Heart left ventricle (tissue), 16 donors: ENCODE results near the gene C2CD3. TPM values are rescaled to one million over a fixed set of nuclear protein-coding genes. Genes with fewer than 3 reads are reported as not detected.

Source experiments
- ATAC-seq, 4 donors: fragments of 200-7000 bp; cut with Tn5 transposase; one replicate each; pipeline ENCODE4 v1.9.1; 2020 to 2022; ENCODE audit warnings: moderate library complexity in 4 of 4, mild to moderate bottlenecking in 3 of 4, moderate number of reproducible peaks in 1 of 4
- DNase-seq, 5 donors: peaks; one replicate each; pipeline ENCODE4 v3.0.0-alpha.2; 2020
- H3K27ac ChIP-seq, 12 donors: fragments of 200-600 bp; sonication (generic) in 4 of 12; one replicate each; pipeline versions ENCODE4 v1.5.0 to v1.8.0; 2016 to 2022; ENCODE audit warnings: mild to moderate bottlenecking in 2 of 12
- H3K27me3 ChIP-seq, 9 donors: fragments of 200-600 bp; sonication (generic) in 2 of 9; one replicate each; pipeline versions ENCODE4 v1.5.1 to v1.8.0; 2016 to 2022; ENCODE audit warnings: mild to moderate bottlenecking in 3 of 9
- H3K36me3 ChIP-seq, 9 donors: fragments of 200-600 bp; sonication (generic) in 2 of 9; one replicate each; pipeline versions ENCODE4 v1.5.0 to v1.8.0; 2018 to 2022; ENCODE audit warnings: mild to moderate bottlenecking in 2 of 9
- H3K4me1 ChIP-seq, 12 donors: fragments of 200-600 bp; sonication (generic) in 4 of 12; one replicate each; pipeline versions ENCODE4 v1.5.0 to v1.8.0; 2016 to 2022; ENCODE audit warnings: mild to moderate bottlenecking in 3 of 12
- H3K4me3 ChIP-seq, 12 donors: fragments of 200-600 bp; sonication (generic) in 4 of 12; one replicate each; pipeline versions ENCODE4 v1.5.0 to v1.8.0; 2017 to 2022; ENCODE audit warnings: mild to moderate bottlenecking in 9 of 12, moderate library complexity in 4 of 12
- H3K9me3 ChIP-seq, 12 donors: fragments of 200-600 bp; sonication (generic) in 4 of 12; one replicate each; pipeline versions ENCODE4 v1.5.0 to v1.8.0; 2016 to 2022; ENCODE audit warnings: mild to moderate bottlenecking in 1 of 12
- POLR2A ChIP-seq, 2 donors: fragments of 450-650 bp; IDR thresholded peaks; one replicate each; pipeline ENCODE4 v1.6.1; 2017; ENCODE audit warnings: antibody characterized with exemption in 2 of 2, mild to moderate bottlenecking in 2 of 2, moderate library complexity in 2 of 2
- WGBS, 4 donors: extraction: QIAGEN DNeasy Blood & Tissue Kit in 2 of 4; methylation state at CpG; one replicate each; pipeline versions ENCODE4 v1.1.5 to v1.1.7; 2013 to 2018; 5-methylcytosine and 5-hydroxymethylcytosine counted together
- intact Hi-C, 10 donors: fragments of 100-400 bp; cut with DNase I; formaldehyde crosslinking; loops; one replicate each; pipeline versions ENCODE4 v1.11.1 to v1.14.2; 2022
- polyA plus RNA-seq, 2 donors: library from polyadenylated mRNA; stranded (reverse); fragments of 200-250 nt; gene quantifications; one replicate each; pipeline ENCODE4 v1.2.3, GENCODE V29; 2013
- total RNA-seq, 9 donors: library from RNA; depleted of rRNA in 2 of 9; stranded (reverse); fragments of >200 nt in 2 of 9; fragmentation: NEBNext Ultra II Directional in 3 of 9; extraction: Animal tissue kit (Norgen Biotek cat#: 25700) in 3 of 9; gene quantifications; one replicate each; pipeline versions ENCODE4 v1.1.0 to v1.2.4, GENCODE V29; 2016 to 2023
- TF ChIP-seq, protein P1 (sequence below), 12 donors: fragments of 200-600 bp; sonication (generic) in 4 of 12; IDR thresholded peaks; one replicate each; pipeline versions ENCODE4 v1.5.0 to v1.8.0; 2018 to 2022; ENCODE audit warnings: antibody characterized with exemption in 12 of 12, mild to moderate bottlenecking in 5 of 12
- donor health status: ischemic (EF 13 %, LVEDD 7.1; RV severe dilation, severe dysfunction).
- donor health status: healthy with polysubstance abuse.
- donor health status: DM: no; HTN: yes; CAD: no.
- donor health status: DM: no; HTN: no; CAD: no.
- donor health status: ischemic (EF 25% LVEDD 6.9; RV normal size, moderate dysfunction).
- donor health status: ischemic (EF 25% LVEDD 5.7; RV mildly dilated, moderate dysfunction).
- donor health status: healthy.
- donor health status: DM: yes; HTN: yes; CAD: no.
- donor health status: ischemic (EF 35%, LVEDD 5.7; RV mildly dilated, moderate dysfunction).
- donor health status: nonischemic (EF 11% LVEDD 7.7; RV severe dilation, severe dysfunction).
- donor health status: DM: yes; HTN: yes; CAD: no.
- donor health status: PGD.
- donor health status: ischemic (EF 29% LVEDD 5.4; RV normal size, mild dysfunction).
- donor health status: nonischemic (EF 23%, LVEDD 6.1; RV moderate dilation, normal function).

Gene C2CD3
- total and polyA plus RNA-seq, 11 donors = 6.5 to 18.7 (median 12.5) TPM

DNA sequence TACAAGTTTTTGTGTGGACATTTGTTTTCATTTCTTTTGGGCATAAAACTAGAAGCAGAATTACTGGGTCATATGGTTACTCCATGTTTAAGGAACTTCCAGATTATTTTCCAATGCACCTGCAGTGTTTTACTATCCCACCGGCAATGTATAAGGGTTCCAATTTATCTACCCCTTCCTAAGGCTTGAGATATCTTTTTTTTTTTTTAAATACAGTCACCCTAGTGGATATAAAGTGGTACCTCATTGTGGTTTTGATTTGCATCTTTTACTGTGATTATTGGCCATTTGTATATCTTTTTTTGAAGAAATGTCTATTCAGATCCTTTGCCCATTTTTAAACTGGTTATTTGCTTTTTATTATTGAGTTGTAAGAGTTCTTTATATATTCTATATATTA, 127.4 kb downstream of the C2CD3 start:
- no peak overlapping the region for H3K27ac ChIP-seq
- H3K36me3 ChIP-seq = peaks cover 0 to 98% (median 64%) of the 10 kb centered on the region in 9 donors
- H3K4me3 ChIP-seq = no peak overlapping the region
- H3K27me3 ChIP-seq = no peaks in the 10 kb centered on the region
- no peaks in the 10 kb centered on the region for H3K9me3 ChIP-seq
- no peak for ATAC-seq
- intact Hi-C loops = no loop called here
- H3K4me1 ChIP-seq = no peaks in the 10 kb centered on the region
- 97 to 98% (median 98%) methylated on average over 1 of the region's 1 CpG for WGBS, 4 donors
- TF ChIP-seq POLR2A (IDR thresholded peaks at IDR 0.05) = no peak
- TF ChIP-seq, protein P1, sequence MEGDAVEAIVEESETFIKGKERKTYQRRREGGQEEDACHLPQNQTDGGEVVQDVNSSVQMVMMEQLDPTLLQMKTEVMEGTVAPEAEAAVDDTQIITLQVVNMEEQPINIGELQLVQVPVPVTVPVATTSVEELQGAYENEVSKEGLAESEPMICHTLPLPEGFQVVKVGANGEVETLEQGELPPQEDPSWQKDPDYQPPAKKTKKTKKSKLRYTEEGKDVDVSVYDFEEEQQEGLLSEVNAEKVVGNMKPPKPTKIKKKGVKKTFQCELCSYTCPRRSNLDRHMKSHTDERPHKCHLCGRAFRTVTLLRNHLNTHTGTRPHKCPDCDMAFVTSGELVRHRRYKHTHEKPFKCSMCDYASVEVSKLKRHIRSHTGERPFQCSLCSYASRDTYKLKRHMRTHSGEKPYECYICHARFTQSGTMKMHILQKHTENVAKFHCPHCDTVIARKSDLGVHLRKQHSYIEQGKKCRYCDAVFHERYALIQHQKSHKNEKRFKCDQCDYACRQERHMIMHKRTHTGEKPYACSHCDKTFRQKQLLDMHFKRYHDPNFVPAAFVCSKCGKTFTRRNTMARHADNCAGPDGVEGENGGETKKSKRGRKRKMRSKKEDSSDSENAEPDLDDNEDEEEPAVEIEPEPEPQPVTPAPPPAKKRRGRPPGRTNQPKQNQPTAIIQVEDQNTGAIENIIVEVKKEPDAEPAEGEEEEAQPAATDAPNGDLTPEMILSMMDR (IDR thresholded peaks at IDR 0.05) = no peak
- DNase-seq = no peak

DNA sequence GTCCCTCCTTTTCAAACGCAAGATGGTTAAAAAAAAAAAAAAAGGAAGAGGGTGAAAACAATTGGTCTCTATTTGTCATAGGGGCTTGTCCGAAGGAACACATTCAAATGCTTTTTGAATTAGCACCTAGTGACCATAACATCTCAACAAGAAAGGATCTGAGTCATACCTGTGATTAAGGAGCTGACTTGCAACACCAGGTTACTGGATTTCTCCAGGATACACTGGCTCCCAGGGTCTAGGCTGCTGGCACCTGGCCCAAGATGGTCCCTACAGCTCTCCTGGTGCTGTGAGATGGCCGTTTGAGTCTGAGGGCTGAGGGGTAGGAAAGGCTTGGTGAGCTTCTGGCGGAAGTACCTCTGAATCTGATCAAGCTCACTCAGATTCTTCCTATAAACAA, 133.5 kb downstream of the C2CD3 start:
- no peak for DNase-seq
- no peaks in the 10 kb centered on the region for H3K9me3 ChIP-seq
- WGBS, 4 donors = 86 to 93% (median 90%) methylated on average over 4 of the region's 4 CpGs
- H3K27ac ChIP-seq = no peak overlapping the region
- intact Hi-C loops = no loop called here
- ATAC-seq = no peak
- TF ChIP-seq POLR2A (IDR thresholded peaks at IDR 0.05) = no peak
- TF ChIP-seq, protein P1 (IDR thresholded peaks at IDR 0.05) = no peak
- H3K4me1 ChIP-seq = no peaks in the 10 kb centered on the region
- no peak overlapping the region for H3K4me3 ChIP-seq
- H3K36me3 ChIP-seq = peaks cover 0 to 98% (median 90%) of the 10 kb centered on the region in 9 donors
- no peaks in the 10 kb centered on the region for H3K27me3 ChIP-seq

DNA sequence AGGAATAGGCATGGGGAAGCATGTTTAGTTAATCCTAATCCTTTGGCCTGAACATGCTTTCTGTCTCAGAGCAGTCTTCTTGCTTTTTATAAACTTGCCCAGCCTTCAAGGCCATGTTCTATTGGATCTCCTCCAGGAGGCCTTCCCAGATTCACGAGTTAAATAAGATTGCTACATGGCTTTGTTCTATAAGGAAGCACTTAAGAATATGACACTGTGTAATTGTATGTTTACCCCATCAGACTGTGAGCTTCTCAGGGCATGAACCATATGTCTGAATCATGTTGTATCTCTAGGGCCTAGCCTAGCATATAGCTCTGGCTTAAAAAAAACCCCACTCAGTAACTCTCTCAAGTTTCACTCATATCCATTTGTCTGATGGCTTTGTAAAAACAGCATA, 135.5 kb downstream of the C2CD3 start:
- H3K9me3 ChIP-seq = no peaks in the 10 kb centered on the region
- ATAC-seq (no peak), DNase-seq (no peak)
- peaks cover 0 to 4% (median 0%) of the 10 kb centered on the region in 12 donors for H3K4me1 ChIP-seq
- intact Hi-C loops = no loop called here
- TF ChIP-seq, protein P1 (IDR thresholded peaks at IDR 0.05) = no peak
- TF ChIP-seq POLR2A (IDR thresholded peaks at IDR 0.05) = no peak
- WGBS, 4 donors = 79 to 94% (median 89%) methylated on average over 1 of the region's 1 CpG
- H3K27me3 ChIP-seq = no peaks in the 10 kb centered on the region
- no peak overlapping the region for H3K4me3 ChIP-seq
- peaks cover 0 to 99% (median 87%) of the 10 kb centered on the region in 9 donors for H3K36me3 ChIP-seq
- H3K27ac ChIP-seq = no peak overlapping the region

DNA sequence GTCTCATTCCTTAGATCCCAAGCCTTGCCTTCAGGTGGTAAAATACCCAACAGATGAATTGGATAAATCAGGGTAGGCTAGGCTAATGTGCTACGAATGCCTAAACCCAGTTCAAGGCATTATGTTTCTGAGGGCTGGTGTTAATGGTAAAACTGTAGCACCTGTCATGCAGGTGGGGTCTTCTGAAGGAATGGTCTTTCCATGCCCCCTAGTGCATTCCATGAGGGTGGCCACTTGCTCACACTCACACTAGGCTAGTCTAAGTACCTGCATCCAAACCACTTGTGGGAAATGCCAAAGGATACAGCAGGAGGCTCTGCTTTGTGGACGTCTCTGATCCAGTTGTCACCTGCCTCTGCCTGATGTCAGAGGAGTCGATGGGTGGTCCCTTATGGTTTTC, 137.8 kb downstream of the C2CD3 start:
- no peak for ATAC-seq
- TF ChIP-seq, protein P1 (IDR thresholded peaks at IDR 0.05) = no peak
- TF ChIP-seq POLR2A (IDR thresholded peaks at IDR 0.05) = no peak

More for the DNA sequence above, 137.8 kb downstream of the C2CD3 start:
- WGBS, 4 donors = 94 to 96% (median 95%) methylated on average over 2 to 3 of the region's 3 CpGs
- intact Hi-C loops = no loop called here
- H3K27me3 ChIP-seq = no peaks in the 10 kb centered on the region
- peaks cover 0 to 90% (median 73%) of the 10 kb centered on the region in 9 donors for H3K36me3 ChIP-seq
- no peak for DNase-seq
- no peaks in the 10 kb centered on the region for H3K9me3 ChIP-seq
- no peak overlapping the region for H3K4me3 ChIP-seq
- H3K4me1 ChIP-seq = peaks cover 0 to 4% (median 0%) of the 10 kb centered on the region in 12 donors
- no peak overlapping the region for H3K27ac ChIP-seq
